HG02763 (cell line): ENCODE results near the gene MASP1.

Source experiments
- ATAC-seq: cut with Tn5 transposase; IDR thresholded peaks from one replicate; pipeline ENCODE4 v1.9.1; 2021; ENCODE audit warnings: mild to moderate bottlenecking, moderate library complexity; ENCODE audit not compliant: unreplicated experiment

Gene MASP1

DNA sequence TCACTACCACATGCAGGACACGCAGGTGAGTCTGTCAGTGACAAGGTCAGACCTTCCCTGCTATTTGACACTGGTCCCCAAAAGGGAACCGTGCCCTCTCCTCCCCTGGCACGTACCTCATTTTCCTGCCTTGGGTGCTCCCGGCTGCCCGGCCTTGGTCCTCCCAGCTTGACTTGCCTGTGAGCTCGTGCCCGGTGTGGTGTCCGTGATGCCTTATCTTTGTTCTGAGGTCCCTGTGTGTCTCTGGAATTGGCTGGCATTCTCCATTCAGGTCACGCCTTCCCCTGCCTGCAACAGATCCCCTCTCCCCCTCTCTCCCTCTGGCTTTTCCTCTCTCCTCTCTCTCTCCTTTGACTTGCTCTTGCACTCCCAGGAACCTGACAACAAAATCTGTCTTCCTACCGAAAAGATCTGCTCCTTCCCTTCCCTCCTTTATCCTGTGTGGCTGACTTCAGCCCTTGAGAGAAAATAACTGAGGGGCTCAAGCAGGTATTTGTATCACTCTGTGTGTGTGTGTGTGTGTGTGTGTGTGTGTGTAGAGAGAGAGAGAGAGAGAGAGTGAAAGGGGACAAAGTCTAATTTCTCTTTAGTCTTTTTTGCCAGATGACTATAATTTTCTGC, at the start of gene MASP1:
Gene MASP1, minus strand, starts transcription at position 226 of the 621 bp plus-strand sequence. Its CDS starts 105 bp downstream, at position 121.
- ATAC-seq = no peak

- no peak for ATAC-seq
Observed at GRCh38 chr3:187340578-187340977, 49.0 kb upstream of the MASP1 start.

GRCh38 chr3:187336322-187336721, 44.8 kb upstream of the MASP1 start:
- ATAC-seq = no peak

GRCh38 chr3:187334904-187335303, 43.4 kb upstream of the MASP1 start:
- no peak for ATAC-seq

DNA sequence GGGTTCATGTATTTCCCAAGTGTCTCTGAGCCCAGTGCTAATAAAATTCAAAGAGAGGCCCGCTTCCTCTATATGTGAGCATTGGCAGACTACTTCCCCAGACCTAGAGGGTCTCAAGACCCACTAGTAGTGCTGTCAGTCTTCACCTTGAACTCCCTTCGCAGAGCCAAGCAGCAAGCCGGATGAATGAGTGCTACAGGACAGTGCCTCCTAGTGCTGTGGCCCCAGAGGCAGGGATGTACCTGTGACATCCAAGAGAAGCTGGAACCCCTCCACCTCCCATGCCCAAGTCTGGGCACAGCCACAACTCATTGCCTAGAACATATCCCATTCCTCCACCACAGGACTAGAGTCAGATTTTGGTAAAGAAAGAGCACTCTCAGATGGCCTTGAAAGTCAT, 37.2 kb upstream of the MASP1 start:
- no peak for ATAC-seq

GRCh38 chr3:187327845-187328244, 36.3 kb upstream of the MASP1 start:
- ATAC-seq = no peak

- no peak for ATAC-seq
Observed at GRCh38 chr3:187325632-187326031, 34.1 kb upstream of the MASP1 start.

DNA sequence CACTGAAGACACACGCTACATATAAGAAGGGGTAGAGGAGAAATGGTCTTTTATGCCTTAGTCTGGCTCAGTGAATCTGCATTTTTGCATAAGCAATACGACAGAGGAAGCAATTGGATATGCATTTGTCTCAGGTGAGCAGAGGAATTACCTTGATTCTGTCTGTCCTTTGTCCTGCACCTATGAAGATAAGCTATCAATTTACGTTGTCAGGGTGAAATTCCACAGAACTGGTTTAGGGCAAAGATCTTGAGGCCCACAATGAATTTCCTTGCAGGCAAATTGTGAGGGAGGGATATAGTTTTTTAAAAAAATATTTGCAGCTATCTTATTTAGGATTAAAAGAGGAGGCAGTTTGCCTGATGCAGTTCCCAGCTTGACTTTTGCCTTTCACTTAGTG, 31.6 kb upstream of the MASP1 start:
- ATAC-seq = no peak

DNA sequence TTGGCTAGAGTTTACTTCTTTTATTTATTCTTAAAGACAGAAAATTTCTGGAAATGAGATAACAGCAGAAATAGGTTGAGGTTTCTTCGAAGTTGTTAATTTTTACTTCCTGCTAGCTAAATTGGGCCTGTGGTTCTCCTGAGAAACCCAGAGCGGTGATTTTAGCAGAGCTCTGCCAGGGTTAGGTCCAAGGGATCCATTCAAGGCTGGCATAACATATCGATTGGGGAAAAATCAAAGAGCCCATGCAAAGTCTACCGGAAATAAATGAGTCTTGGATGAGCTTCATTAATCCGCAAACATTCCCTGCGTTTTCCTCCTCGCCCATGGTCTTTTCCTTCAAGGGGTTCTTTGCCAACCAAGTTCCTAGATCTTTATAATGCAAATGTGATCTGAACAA, 30.8 kb upstream of the MASP1 start:
- no peak for ATAC-seq

DNA sequence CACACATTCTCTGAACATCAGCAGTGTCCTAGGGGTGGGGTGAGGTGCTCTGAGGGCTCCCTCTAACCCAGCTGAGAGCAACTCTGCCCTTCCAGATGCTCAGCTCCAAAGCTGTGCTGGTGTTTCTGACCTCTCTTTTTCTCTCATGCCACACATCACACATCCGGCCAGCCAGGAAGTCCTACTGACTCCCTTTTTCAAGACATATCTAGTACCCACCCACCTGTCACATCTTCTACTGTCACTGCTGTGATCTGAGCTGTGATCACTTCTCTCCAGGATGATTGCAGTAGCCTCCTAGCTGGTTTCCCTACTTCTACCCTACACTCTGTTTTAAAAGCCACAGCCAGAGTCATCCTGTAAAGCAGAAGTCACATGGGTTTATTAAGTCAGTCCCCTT, 30.2 kb upstream of the MASP1 start:
- no peak for ATAC-seq

- ATAC-seq = no peak
Observed at GRCh38 chr3:187319699-187320302, 28.3 kb upstream of the MASP1 start.

GRCh38 chr3:187318819-187319616, 27.5 kb upstream of the MASP1 start:
- no peak for ATAC-seq

- ATAC-seq = no peak
Observed at GRCh38 chr3:187315872-187316271, 24.3 kb upstream of the MASP1 start.

DNA sequence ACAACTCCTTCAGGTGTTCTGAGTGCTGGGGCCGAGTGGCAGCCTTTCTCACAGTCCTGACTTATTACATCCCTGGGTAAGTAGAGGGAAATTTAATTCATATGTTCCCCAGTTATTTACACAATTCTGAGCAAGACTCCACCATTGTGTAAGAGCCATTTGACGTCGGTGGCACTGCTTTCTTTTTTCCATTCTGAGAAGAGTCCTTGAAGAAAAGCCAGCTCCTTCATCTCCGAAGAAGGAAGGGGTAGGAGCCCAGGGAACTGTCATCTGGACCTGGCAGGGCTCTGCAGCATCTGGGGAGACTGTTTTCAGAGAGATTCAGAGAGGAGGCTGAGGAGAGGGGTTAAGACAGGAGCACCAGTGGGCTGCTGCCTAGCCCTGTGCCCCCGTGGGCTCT, 22.6 kb upstream of the MASP1 start:
- ATAC-seq = no peak

GRCh38 chr3:187310954-187311470, 19.5 kb upstream of the MASP1 start:
- ATAC-seq = no peak

GRCh38 chr3:187310226-187310625, 18.7 kb upstream of the MASP1 start:
- no peak for ATAC-seq

DNA sequence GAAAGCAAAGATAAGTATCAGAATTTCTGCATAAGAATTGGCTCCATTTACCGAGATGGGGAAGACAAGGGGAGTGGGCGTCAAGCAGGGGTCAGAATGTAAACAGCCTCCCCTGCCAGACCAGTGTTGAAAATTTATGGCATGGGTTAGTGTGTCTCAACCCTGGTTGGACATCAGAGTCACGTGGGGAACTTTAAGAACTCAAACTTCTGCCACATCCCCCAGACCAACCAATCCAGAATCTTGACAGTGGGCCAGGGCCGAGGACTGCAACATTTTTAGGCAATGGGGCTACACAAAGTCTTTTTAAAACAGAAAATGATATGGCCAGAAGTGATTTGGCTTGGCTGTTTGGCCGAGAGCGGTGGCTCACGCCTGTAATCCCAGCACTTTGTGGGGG, 14.3 kb upstream of the MASP1 start:
- no peak for ATAC-seq

DNA sequence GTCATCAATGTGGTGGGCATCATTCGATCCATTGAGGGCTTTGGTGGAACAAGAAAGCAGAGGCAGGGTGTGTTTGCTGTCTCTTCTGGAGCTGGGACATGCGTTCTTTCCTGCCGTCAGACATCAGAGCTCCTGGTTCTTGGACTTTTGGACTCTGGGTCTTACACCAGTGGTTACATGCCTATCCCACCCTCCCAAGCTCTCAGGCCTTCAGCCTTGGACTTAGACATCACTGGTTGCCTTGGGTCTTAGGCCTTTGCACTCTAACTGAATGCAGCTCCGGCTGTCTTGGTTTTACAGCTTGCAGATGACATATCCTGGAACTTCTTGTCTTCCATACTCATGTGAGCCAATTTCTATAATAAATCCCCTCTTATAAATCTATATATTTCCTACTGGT, 8.1 kb upstream of the MASP1 start:
- ATAC-seq = no peak

GRCh38 chr3:187296911-187297310, 5.4 kb upstream of the MASP1 start:
- ATAC-seq = no peak

DNA sequence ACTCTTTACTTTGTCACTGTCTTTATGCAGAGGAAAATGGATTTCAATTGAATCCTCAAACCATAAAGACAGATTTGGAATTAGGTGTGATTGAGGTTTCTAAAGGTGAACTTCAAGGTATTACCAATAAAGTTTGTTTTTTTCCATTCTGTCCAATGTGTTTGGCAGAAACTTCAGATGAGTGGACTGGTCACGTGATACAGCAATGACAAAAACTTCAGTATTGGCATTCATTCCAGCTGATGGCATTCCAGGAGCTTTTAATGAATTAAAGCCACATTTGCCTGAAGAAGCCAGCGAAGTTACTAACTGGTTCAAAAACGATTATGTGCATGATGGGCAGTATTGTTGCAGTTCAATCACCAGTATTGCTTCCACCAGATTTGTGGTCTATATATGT, 4.5 kb upstream of the MASP1 start:
- ATAC-seq = no peak

DNA sequence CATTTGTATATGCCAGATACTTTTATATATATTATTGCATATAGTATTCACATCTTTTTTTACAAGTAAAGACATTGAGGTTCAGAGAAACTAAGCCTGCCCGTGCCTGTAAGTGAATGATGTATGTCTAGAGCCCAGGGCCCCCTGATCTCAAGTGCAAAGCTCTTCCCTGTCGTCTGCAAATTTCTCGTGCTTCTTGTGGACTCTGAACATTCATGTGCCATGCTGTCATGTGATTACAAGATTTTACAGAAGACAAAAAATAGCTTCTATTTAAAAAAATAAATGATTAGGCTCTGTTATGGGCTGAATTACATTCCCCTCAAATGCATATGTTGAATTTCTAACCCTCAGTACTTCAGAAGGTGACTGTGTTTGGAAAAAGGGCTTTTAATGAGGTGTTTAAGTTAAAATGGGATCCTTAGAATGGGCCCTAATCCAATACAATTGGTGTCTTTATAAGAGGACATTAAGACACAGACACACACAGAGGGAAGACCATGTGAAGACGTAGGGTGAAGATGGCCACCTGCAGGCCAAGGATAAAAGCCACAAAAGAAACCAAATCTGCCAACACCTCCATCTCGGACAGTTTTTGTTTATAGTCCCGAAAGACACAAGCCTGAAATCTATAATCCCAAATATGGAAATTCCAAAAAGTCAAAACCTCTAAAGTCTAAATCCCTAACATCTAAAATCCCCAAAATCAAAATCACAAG, 3.9 kb upstream of the MASP1 start:
- ATAC-seq = no peak
